A673 (cell line): ENCODE results near the gene EML1.

Experiments used
- EZH2 ChIP-seq: fragments of 200-600 bp; sonication (generic); IDR thresholded peaks from 2 replicates; pipeline ENCODE4 v1.6.1; 2017; ENCODE audit warnings: borderline replicate concordance, low read depth, mild to moderate bottlenecking, mixed read lengths, antibody characterized with exemption, low read length; ENCODE audit not compliant: poor library complexity, severe bottlenecking
- TF ChIP-seq, protein P1 (sequence below): fragments of 300-800, 200-600 bp; sonication (generic); conservative IDR thresholded peaks from 2 replicates; pipeline ENCODE4 v1.5.1; 2017; ENCODE audit warnings: low read depth, mild to moderate bottlenecking, antibody characterized with exemption, low read length, moderate library complexity, mixed read lengths

DNA sequence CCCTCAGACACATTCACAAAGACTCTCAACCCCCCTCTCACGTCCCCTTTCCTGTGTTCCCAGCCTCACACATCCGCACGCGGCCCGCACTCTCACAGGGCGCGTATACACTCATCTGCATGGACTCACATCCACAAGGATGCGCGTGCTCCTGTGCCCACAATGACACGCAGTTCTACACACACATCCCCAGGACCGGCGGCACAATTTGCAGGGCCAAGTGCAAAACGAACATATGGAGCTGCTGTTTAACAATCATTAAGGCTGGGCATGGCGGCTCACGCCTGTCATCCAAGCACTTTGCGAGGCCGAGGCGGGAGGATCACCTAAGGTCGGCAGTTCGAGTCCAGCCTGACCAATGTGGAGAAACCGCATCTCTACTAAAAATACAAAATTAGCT lies 36.4 kb upstream of the EML1 start:
- TF ChIP-seq, protein P1, sequence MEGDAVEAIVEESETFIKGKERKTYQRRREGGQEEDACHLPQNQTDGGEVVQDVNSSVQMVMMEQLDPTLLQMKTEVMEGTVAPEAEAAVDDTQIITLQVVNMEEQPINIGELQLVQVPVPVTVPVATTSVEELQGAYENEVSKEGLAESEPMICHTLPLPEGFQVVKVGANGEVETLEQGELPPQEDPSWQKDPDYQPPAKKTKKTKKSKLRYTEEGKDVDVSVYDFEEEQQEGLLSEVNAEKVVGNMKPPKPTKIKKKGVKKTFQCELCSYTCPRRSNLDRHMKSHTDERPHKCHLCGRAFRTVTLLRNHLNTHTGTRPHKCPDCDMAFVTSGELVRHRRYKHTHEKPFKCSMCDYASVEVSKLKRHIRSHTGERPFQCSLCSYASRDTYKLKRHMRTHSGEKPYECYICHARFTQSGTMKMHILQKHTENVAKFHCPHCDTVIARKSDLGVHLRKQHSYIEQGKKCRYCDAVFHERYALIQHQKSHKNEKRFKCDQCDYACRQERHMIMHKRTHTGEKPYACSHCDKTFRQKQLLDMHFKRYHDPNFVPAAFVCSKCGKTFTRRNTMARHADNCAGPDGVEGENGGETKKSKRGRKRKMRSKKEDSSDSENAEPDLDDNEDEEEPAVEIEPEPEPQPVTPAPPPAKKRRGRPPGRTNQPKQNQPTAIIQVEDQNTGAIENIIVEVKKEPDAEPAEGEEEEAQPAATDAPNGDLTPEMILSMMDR = no peak
- no peak for TF ChIP-seq EZH2
